Body of pancreas (tissue), 4 donors: ENCODE measurements around the gene RECK. TPM values are rescaled to one million over a fixed set of nuclear protein-coding genes. Genes with fewer than 3 reads are reported as not detected.

Source experiments
- ATAC-seq: fragments of 150-250 bp; one replicate; pipeline ENCODE4 v1.9.1; 2016
- DNase-seq, 4 donors: peaks; one replicate each; pipeline ENCODE4 v3.0.0-alpha.2; 2019
- H3K27ac ChIP-seq, 4 donors: fragments of 200-600 bp; sonication (generic); 1 replicate in 3 of 4; 2 replicates in 1 of 4; pipeline versions ENCODE4 v1.5.1 to v1.6.1; 2016 to 2019; ENCODE audit warnings: mild to moderate bottlenecking in 1 of 4, mixed read lengths in 1 of 4, moderate library complexity in 1 of 4
- H3K27me3 ChIP-seq, 2 donors: fragments of 200-600 bp; sonication (generic); one replicate each; pipeline ENCODE4 v1.6.0; 2016; ENCODE audit warnings: mild to moderate bottlenecking in 1 of 2
- H3K36me3 ChIP-seq, 2 donors: fragments of 200-600 bp; sonication (generic); replicated peaks in 1 of 2; 2 replicates each; pipeline ENCODE4 v1.5.1; 2016; ENCODE audit warnings: low read depth in 2 of 2; ENCODE audit not compliant: insufficient read depth in 1 of 2
- H3K4me1 ChIP-seq: fragments of 200-600 bp; sonication (generic); one replicate; pipeline ENCODE4 v1.6.0; 2016
- H3K4me3 ChIP-seq, 2 donors: fragments of 200-600 bp; sonication (generic); 1 replicate in 1 of 2; 2 replicates in 1 of 2; pipeline ENCODE4 v1.5.1; 2016 to 2019
- H3K9me3 ChIP-seq, 3 donors: fragments of 200-600 bp; sonication (generic); 1 replicate in 2 of 3; 2 replicates in 1 of 3; pipeline ENCODE4 v1.5.1; 2016
- POLR2A ChIP-seq, 3 donors: fragments of 450-650 bp; IDR thresholded peaks; one replicate each; pipeline ENCODE4 v1.6.1; 2016; ENCODE audit warnings: antibody characterized with exemption in 3 of 3, mild to moderate bottlenecking in 2 of 3
- WGBS, 2 donors: methylation state at CpG; one replicate each; pipeline ENCODE4 v1.1.5; 2017; 5-methylcytosine and 5-hydroxymethylcytosine counted together
- intact Hi-C: fragments of 100-400 bp; cut with DNase I; formaldehyde crosslinking; loops from one replicate; pipeline ENCODE4 v1.15.1; 2023
- total RNA-seq, 2 donors: library from RNA; depleted of rRNA; stranded (reverse); fragments of >200 nt; gene quantifications; one replicate each; pipeline ENCODE4 v1.1.0, GENCODE V29; 2016
- TF ChIP-seq, protein P1 (sequence below), 7 experiments: fragments of 450-650 bp in 4 of 7; fragments of 200-600 bp in 3 of 7; sonication (generic) in 3 of 7; IDR thresholded peaks; one replicate each; pipeline ENCODE4 v1.5.1; 2016 to 2019; ENCODE audit warnings: antibody characterized with exemption in 7 of 7

The RECK gene
- total RNA-seq, 2 donors from 2014 or later = 2.6 to 7.0 TPM

DNA sequence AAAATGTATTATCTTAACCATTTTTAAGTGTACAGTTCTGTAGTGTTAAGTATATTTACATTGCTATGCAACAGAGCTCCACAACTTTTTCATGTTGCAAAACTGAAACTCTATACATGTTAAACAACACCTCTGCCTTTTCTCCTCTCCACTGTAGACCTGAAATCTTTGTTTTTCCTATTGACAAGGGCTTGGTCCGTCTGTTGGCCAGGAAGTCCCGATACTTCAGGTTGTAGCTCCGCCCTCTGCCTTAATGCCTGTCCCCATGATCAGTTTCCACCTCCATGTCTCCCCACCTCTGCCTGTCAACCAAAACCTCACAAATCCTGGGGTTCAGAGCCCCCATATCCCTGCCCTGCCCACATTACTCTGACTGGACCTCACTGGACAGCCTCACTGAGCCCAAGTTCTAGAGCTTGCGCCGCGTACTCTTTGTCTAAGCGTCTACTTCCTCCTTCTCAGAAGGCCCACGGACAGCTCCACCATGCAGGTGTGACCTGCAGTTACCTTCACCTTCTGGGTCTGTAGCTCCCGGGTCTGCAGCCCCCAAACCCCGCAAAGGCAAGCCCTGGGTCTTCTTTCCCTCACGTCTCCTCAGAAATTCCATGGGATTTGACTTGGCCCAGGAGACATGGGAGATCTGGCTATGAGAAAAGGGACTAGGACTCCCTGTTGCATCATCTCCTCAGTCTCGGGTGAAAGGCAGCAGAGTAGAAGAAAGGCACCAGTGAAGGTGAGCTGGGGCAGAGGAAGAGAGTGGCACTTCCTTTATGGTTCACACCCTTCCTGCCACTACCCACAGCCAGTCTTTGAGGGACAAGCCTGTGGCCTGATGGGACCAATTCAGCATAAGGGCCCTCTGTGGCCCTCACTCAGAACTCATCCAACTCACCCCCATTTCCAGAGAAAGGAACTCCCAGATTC is 107.9 kb downstream of the RECK start:
- ATAC-seq = no peak
- 74 to 83% methylated on average over 12 of the region's 12 CpGs for WGBS, 2 donors
- no peak for DNase-seq
- no peak overlapping the region for H3K4me3 ChIP-seq
- H3K9me3 ChIP-seq = peaks cover 0 to 7% (median 0%) of the 10 kb centered on the region in 3 donors
- no peaks in the 10 kb centered on the region for H3K4me1 ChIP-seq
- H3K36me3 ChIP-seq = no peaks in the 10 kb centered on the region
- no peak overlapping the region for H3K27ac ChIP-seq
- intact Hi-C loops = no loop called here
- no peak for TF ChIP-seq POLR2A (IDR thresholded peaks at IDR 0.05)
- TF ChIP-seq, protein P1, sequence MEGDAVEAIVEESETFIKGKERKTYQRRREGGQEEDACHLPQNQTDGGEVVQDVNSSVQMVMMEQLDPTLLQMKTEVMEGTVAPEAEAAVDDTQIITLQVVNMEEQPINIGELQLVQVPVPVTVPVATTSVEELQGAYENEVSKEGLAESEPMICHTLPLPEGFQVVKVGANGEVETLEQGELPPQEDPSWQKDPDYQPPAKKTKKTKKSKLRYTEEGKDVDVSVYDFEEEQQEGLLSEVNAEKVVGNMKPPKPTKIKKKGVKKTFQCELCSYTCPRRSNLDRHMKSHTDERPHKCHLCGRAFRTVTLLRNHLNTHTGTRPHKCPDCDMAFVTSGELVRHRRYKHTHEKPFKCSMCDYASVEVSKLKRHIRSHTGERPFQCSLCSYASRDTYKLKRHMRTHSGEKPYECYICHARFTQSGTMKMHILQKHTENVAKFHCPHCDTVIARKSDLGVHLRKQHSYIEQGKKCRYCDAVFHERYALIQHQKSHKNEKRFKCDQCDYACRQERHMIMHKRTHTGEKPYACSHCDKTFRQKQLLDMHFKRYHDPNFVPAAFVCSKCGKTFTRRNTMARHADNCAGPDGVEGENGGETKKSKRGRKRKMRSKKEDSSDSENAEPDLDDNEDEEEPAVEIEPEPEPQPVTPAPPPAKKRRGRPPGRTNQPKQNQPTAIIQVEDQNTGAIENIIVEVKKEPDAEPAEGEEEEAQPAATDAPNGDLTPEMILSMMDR (IDR thresholded peaks at IDR 0.05) = no peak
- H3K27me3 ChIP-seq = no peaks in the 10 kb centered on the region

DNA sequence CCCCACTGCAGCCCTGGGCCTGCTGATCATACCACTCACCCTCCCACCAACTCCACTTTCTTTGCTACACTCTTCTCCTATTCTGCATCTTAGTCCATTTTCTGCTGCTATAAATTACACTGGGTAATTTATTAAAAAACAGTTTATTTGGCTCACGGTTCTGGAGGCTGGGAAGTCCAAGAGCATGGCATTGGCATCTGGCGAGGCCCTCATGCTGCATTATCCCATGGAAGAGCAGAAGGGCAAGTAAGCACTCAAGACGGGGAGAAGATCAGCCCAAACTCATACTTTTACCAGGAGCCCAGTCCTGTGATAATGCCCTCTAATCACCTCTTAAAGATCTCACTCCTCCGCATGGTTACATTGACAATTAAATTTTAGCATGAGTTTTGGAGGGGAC is 109.3 kb downstream of the RECK start:
- Histone ChIP-seq H3K27ac (no peak overlapping the region), H3K4me3 (no peak overlapping the region), H3K9me3 (peaks cover 0 to 7% (median 0%) of the 10 kb centered on the region in 3 donors), H3K36me3 (no peaks in the 10 kb centered on the region), H3K27me3 (no peaks in the 10 kb centered on the region), H3K4me1 (no peaks in the 10 kb centered on the region)
- 73 to 87% methylated on average over 4 of the region's 4 CpGs for WGBS, 2 donors
- ATAC-seq (no peak), DNase-seq (no peak)
- intact Hi-C loops = no loop called here
- TF ChIP-seq, protein P1 (IDR thresholded peaks at IDR 0.05) = no peak
- no peak for TF ChIP-seq POLR2A (IDR thresholded peaks at IDR 0.05)

DNA sequence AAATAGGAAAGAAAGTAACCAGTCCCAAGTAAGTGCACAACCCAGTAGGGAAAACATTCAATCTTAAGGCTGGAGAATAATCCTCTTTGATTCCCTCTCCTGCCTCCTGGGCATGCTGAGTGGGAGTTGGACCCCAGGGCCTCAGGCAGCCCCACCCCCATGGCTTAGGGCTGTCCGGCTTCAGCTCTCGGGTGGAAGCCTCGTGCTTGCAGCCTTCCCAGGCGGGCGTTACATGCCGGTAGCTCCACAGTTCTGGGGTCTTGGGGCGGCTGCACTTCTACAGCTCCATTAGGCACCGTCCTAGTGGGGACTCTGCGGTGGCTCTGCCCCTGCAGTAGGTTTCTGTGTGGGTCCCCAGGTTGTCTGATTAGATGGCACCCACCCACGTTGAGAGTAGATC is 109.9 kb downstream of the RECK start:
- Histone ChIP-seq H3K27me3 (no peaks in the 10 kb centered on the region), H3K9me3 (peaks cover 0 to 7% (median 0%) of the 10 kb centered on the region in 3 donors), H3K4me1 (no peaks in the 10 kb centered on the region), H3K4me3 (no peak overlapping the region), H3K27ac (no peak overlapping the region), H3K36me3 (no peaks in the 10 kb centered on the region)
- 88% methylated on average over 4 to 9 of the region's 10 CpGs for WGBS, 2 donors
- TF ChIP-seq POLR2A (IDR thresholded peaks at IDR 0.05) = no peak
- TF ChIP-seq, protein P1 (IDR thresholded peaks at IDR 0.05) = no peak
- intact Hi-C loops = no loop called here
- DNase-seq = no peak
- ATAC-seq = no peak

GRCh38 chr9:36147441-36148175 is 110.9 kb downstream of the RECK start:
- ATAC-seq (no peak), DNase-seq (no peak)
- peaks cover 0 to 7% (median 0%) of the 10 kb centered on the region in 3 donors for H3K9me3 ChIP-seq
- intact Hi-C loops = no loop called here
- no peaks in the 10 kb centered on the region for H3K4me1 ChIP-seq
- no peak overlapping the region for H3K4me3 ChIP-seq
- no peaks in the 10 kb centered on the region for H3K27me3 ChIP-seq
- WGBS, 2 donors = 82 to 90% methylated on average over 11 to 13 of the region's 14 CpGs
- TF ChIP-seq, protein P1 (IDR thresholded peaks at IDR 0.05) = no peak
- no peak for TF ChIP-seq POLR2A (IDR thresholded peaks at IDR 0.05)
- H3K27ac ChIP-seq = no peak overlapping the region
- H3K36me3 ChIP-seq = no peaks in the 10 kb centered on the region
